K562 (cell line): ENCODE measurements around the gene SHROOM3. TPM values are rescaled to one million over a fixed set of nuclear protein-coding genes. Genes with fewer than 3 reads are reported as not detected.

ENCODE experiments used
- ATAC-seq: fragments of 200-7000 bp; cut with Tn5 transposase; 3 replicates; pipeline ENCODE4 v1.9.1; 2020; ENCODE audit warnings: moderate library complexity
- BruUV-seq: library from RNA; stranded (reverse); fragments of 400-500 nt; replicated peaks from 2 replicates; lab custom pipeline; 2021; lab: Mats Ljungman, UMichigan
- CTCF ChIA-PET: fragments of 300-600 bp; formaldehyde crosslinking; extraction: SDS; loops from one replicate; lab custom pipeline; 2021; ENCODE audit warnings: low intra/inter-chr PET ratio; lab: Yijun Ruan, JAX
- POLR2A ChIA-PET: fragments of 300-600, 350-650 bp; sonication (Branson Sonifier 250); formaldehyde crosslinking; extraction: SDS; loops from one replicate; lab custom pipeline; 2021; ENCODE audit warnings: antibody characterized with exemption, inconsistent platforms; lab: Yijun Ruan, JAX
- DNase-seq, 4 experiments: peaks; one replicate each; pipeline versions ENCODE4 v3.0.0 to v3.0.0-alpha.2; 2011 to 2018; ENCODE audit warnings: low spot score in 3 of 4, mixed read lengths in 3 of 4; ENCODE audit errors: extremely low read depth in 1 of 4
- FAIRE-seq: peaks from 2 replicates; lab custom pipeline; 2011; peaks lifted over from hg19 to GRCh38; lab: Jason Lieb, UNC
- H2AFZ ChIP-seq: 2 replicates; pipeline ENCODE4 v1.6.0; 2011; ENCODE audit warnings: low read depth, low read length, control low read depth, inconsistent platforms
- H3K27ac ChIP-seq: fragments of 200-600 bp; 3 replicates; pipeline ENCODE4 v1.8.0; 2011; ENCODE audit warnings: low read depth, mild to moderate bottlenecking, control low read depth, inconsistent platforms, low read length, moderate library complexity, mixed read lengths; ENCODE audit errors: extremely low read depth
- H3K27me3 ChIP-seq, 2 experiments: fragments of 300-600 bp in 1 of 2; 2 replicates in 1 of 2; 3 replicates in 1 of 2; pipeline versions ENCODE4 v1.6.0 to v1.8.0; 2011; ENCODE audit warnings: inconsistent platforms in 2 of 2, low read length in 2 of 2, mild to moderate bottlenecking in 1 of 2, mixed read lengths in 1 of 2, moderate library complexity in 1 of 2; ENCODE audit not compliant: control insufficient read depth in 2 of 2, insufficient read depth in 2 of 2
- H3K36me3 ChIP-seq: fragments of 300-600 bp; 3 replicates; pipeline ENCODE4 v1.8.0; 2011; ENCODE audit warnings: mild to moderate bottlenecking, low read length, inconsistent platforms; ENCODE audit not compliant: control insufficient read depth, insufficient read depth
- H3K4me1 ChIP-seq, 2 experiments: fragments of 200-600 bp in 1 of 2; replicated peaks in 1 of 2; 2 replicates in 1 of 2; 3 replicates in 1 of 2; pipeline versions ENCODE4 v1.5.1 to v1.8.0; 2011; ENCODE audit warnings: inconsistent platforms in 2 of 2, low read length in 2 of 2, mild to moderate bottlenecking in 1 of 2, mixed read lengths in 1 of 2, moderate library complexity in 1 of 2; ENCODE audit not compliant: control insufficient read depth in 2 of 2, insufficient read depth in 2 of 2
- H3K4me2 ChIP-seq: 2 replicates; pipeline ENCODE4 v1.6.1; 2011; ENCODE audit warnings: low read length, control low read depth, inconsistent platforms, mixed read lengths; ENCODE audit not compliant: insufficient read depth
- H3K4me3 ChIP-seq: fragments of 200-600 bp; sonication (generic), shearing (Covaris generic); 2 replicates; pipeline ENCODE4 v1.5.1; 2016; ENCODE audit warnings: control low read depth, inconsistent platforms
- H3K79me2 ChIP-seq: fragments of 200-600 bp; 3 replicates; pipeline ENCODE4 v1.8.0; 2011; ENCODE audit warnings: low read length, inconsistent platforms; ENCODE audit not compliant: control insufficient read depth, insufficient read depth
- H3K9ac ChIP-seq, 2 experiments: 2 replicates each; pipeline versions ENCODE4 v1.6.0 to v1.6.1; 2011; ENCODE audit warnings: low read depth in 2 of 2, low read length in 2 of 2, control low read depth in 1 of 2, inconsistent platforms in 1 of 2, mild to moderate bottlenecking in 1 of 2, mixed read lengths in 1 of 2; ENCODE audit not compliant: insufficient read depth in 1 of 2
- H3K9me1 ChIP-seq: one replicate; pipeline ENCODE4 v1.6.0; 2011; ENCODE audit warnings: inconsistent platforms, mild to moderate bottlenecking, low read length, moderate library complexity; ENCODE audit not compliant: control insufficient read depth, insufficient read depth
- H3K9me3 ChIP-seq: replicated peaks from 2 replicates; pipeline ENCODE4 v1.5.1; 2011; ENCODE audit warnings: low read depth, low read length, inconsistent platforms; ENCODE audit not compliant: control insufficient read depth, insufficient read depth
- H4K20me1 ChIP-seq: replicated peaks from 2 replicates; pipeline ENCODE4 v1.6.1; 2011; ENCODE audit warnings: low read length, inconsistent platforms, mixed read lengths; ENCODE audit not compliant: control insufficient read depth, insufficient read depth
- LARP7 ChIP-seq: fragments of 450-650 bp; IDR thresholded peaks from 2 replicates; pipeline ENCODE4 v1.6.1; 2016
- REST ChIP-seq, 2 experiments: fragments of 450-650 bp; formaldehyde crosslinking in 1 of 2; IDR thresholded peaks; 2 replicates each; pipeline versions ENCODE4 v1.4.0 to v1.6.1; 2014 to 2020; ENCODE audit warnings: mild to moderate bottlenecking in 2 of 2, borderline replicate concordance in 1 of 2, low read depth in 1 of 2
- SAFB2 ChIP-seq: fragments of 200-400 bp; formaldehyde crosslinking; IDR thresholded peaks from 2 replicates; pipeline ENCODE4 v1.6.1; 2018; ENCODE audit warnings: borderline replicate concordance, low read length, low read depth, moderate library complexity; ENCODE audit not compliant: severe bottlenecking
- TCF7 ChIP-seq: sonication (generic); IDR thresholded peaks from 2 replicates; pipeline ENCODE4 v1.6.1; 2016; ENCODE audit warnings: antibody characterized with exemption, borderline replicate concordance
- ZNF133 ChIP-seq: fragments of 250-450 bp; sonication (Bioruptor Pico); IDR thresholded peaks from 2 replicates; pipeline ENCODE4 v1.4.0; 2020; ENCODE audit warnings: mild to moderate bottlenecking
- WGBS: fragments of 100-300 bp; shearing (Covaris generic); methylation state at CpG from one replicate; pipeline ENCODE4 v1.1.6; 2016; ENCODE audit warnings: low coverage, mixed read lengths; ENCODE audit not compliant: insufficient coverage; ENCODE audit errors: missing lambda C conversion rate; 5-methylcytosine and 5-hydroxymethylcytosine counted together
- in situ Hi-C: fragments of 300-500 bp; cut with MboI; formaldehyde crosslinking; loops from 4 replicates; pipeline ENCODE4 v1.15.0; 2018; ENCODE audit warnings: inconsistent platforms, mixed read lengths
- intact Hi-C: fragments of 100-400 bp; cut with micrococcal nuclease; formaldehyde crosslinking; loops from 2 replicates; pipeline ENCODE4 v1.14.2; 2022
- polyA plus RNA-seq, 8 experiments: library from polyadenylated mRNA; depleted of rRNA in 4 of 8; stranded (reverse) in 5 of 8; unstranded in 3 of 8; fragments of >200 nt; fragmentation: Nextera tagmentation in 2 of 8; fragmentation: Illumina TruSeq in 1 of 8; extraction: Ambion mirVana in 2 of 8; extraction: Trizol in 1 of 8; gene quantifications; 2 replicates each; pipeline versions ENCODE4 v1.2.1 to v1.2.3, GENCODE V29; 2011 to 2014; ENCODE audit warnings: inconsistent platforms in 1 of 8, missing spikeins in 1 of 8
- total RNA-seq, 7 experiments: library from RNA; depleted of rRNA in 6 of 7; stranded (reverse); fragments of >200 nt in 6 of 7; fragmentation: Illumina TruSeq in 2 of 7; extraction: Trizol in 2 of 7; gene quantifications; 2 replicates each; pipeline versions ENCODE4 v1.2.1 to v1.2.3, GENCODE V29; 2011 to 2021; ENCODE audit warnings: low replicate concordance in 1 of 7

SHROOM3 gene
- total and polyA plus RNA-seq, 9 of the 15 experiments (the other 6 are each of a cell fraction or from before 2014, with no cell fraction given) = 0.01 to 0.07 TPM; not detected in 7

- H3K9ac ChIP-seq = no peak overlapping the region
- TF ChIP-seq LARP7 = no peak
- no peak for TF ChIP-seq TCF7
- TF ChIP-seq REST (IDR thresholded peaks at IDR 0.05; ENCODE audit: borderline replicate concordance) = no peak
- TF ChIP-seq REST (CRISPR knock-in tag; IDR thresholded peaks at IDR 0.05; ENCODE audit: low read depth) = no peak
- TF ChIP-seq SAFB2 = no peak
- no peak for TF ChIP-seq ZNF133 (CRISPR knock-in tag)
- FAIRE-seq (no peak), DNase-seq (no peak), ATAC-seq (no peak)
- WGBS = 2% methylated on average over 9 of the region's 9 CpGs
- H2AFZ ChIP-seq = no peak overlapping the region
- no peak overlapping the region for H3K27ac ChIP-seq
- ChIA-PET CTCF (no interaction called here), POLR2A (no interaction called here)
- H4K20me1 ChIP-seq = no peaks in the 10 kb centered on the region
- no TSS peak for BruUV-seq
- no peaks in the 10 kb centered on the region for H3K4me1 ChIP-seq
- no peaks in the 10 kb centered on the region for H3K79me2 ChIP-seq
- H3K9me1 ChIP-seq = no peaks in the 10 kb centered on the region
- H3K9me3 ChIP-seq = no peaks in the 10 kb centered on the region
- H3K4me2 ChIP-seq = no peak overlapping the region
- H3K4me3 ChIP-seq = no peak overlapping the region
- intact Hi-C loops = no loop called here
- in situ Hi-C loops = no loop called here
- no peaks in the 10 kb centered on the region for H3K36me3 ChIP-seq
- peaks cover 6 to 9% of the 10 kb centered on the region in 2 experiments; a peak in 3 of 5 replicates for H3K27me3 ChIP-seq
Measured at GRCh38 chr4:76624241-76624681, 189.2 kb downstream of the SHROOM3 start.
